Measurements from ENCODE around the gene POLD3. TPM values are rescaled to one million over a fixed set of nuclear protein-coding genes. Genes with fewer than 3 reads are reported as not detected.
A peak's percentile ranks its signal among the peaks of the same experiment; 100 is the strongest.

Gene POLD3
- total RNA-seq, 1 experiment from 2014 or later, result 18.9 TPM

DNA sequence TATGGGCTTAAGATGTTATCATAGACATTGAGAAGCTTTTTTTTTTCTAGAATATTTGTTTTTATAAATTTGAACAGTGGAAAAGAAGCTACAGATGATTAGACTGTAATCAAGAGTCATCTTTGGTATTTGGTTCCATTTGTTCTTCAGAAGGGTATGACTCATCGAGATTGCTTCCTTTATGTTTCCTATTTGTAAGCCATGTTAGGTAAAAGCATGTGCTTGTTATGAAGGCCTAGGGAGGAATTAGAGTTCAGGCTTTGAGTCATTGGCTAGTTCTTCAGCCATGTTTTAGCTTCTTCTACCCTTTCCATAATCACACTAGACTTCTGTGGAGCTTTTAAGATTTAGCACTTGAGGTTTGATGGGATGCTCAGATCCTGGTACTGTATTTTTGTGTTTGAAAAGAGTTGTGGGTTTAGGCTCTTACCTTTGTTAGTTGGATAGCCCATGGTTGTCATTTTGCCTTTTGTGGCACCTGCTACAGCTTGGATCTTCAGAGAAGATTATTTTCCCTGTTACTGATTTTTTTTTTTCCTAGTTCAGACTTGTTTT is 44.3 kb downstream of the POLD3 start:
- Histone ChIP-seq H4K20me1 (ENCODE audit: insufficient read depth) (no peaks in the 10 kb centered on the region), H3K9me2 (ENCODE audit: insufficient read depth) (no peaks in the 10 kb centered on the region), H2AFZ (ENCODE audit: low read depth, low read length, poor library complexity, severe bottlenecking) (no peak overlapping the region), H3K4me2 (ENCODE audit: low read length) (peak overlapping the region; percentile 23), H3K9me3 (ENCODE audit: control insufficient read depth in 1 of 2, insufficient read depth in 1 of 2, low read depth in 1 of 2, low read length in 2 of 2) (no peaks in the 10 kb centered on the region), H3K27ac (ENCODE audit: low read depth, low read length) (no peak overlapping the region), H3K79me2 (ENCODE audit: insufficient read depth, low read length) (no peaks in the 10 kb centered on the region), H3K36me3 (ENCODE audit: control insufficient read depth in 1 of 2, insufficient read depth in 2 of 2, low read length in 2 of 2) (peaks cover 5 to 40% of the 10 kb centered on the region in 2 experiments; a peak in 1 of 4 replicates), H3K27me3 (ENCODE audit: insufficient read depth, low read length) (no peaks in the 10 kb centered on the region), H3K9ac (ENCODE audit: low read length) (no peak overlapping the region), H3K4me1 (ENCODE audit: control insufficient read depth in 1 of 2, insufficient read depth in 2 of 2, low read length in 2 of 2) (peaks cover 34 to 45% of the 10 kb centered on the region in 2 experiments), H3K4me3 (replicated peaks in 1 of 2; ENCODE audit: low read depth in 1 of 2, low read length in 2 of 2) (no peak overlapping the region)
- BruUV-seq (replicated peaks), result no TSS peak
- RAD21 ChIA-PET (ENCODE audit: low non-redundant PET in 1 of 2, low total read pairs in 2 of 2, uncharacterized antibody in 2 of 2, unreplicated experiment in 2 of 2), result no interaction called here
- POLR2A ChIA-PET, result no interaction called here
- no peak for ATAC-seq
- intact Hi-C loops (cut with micrococcal nuclease), result no loop called here
- CTCF ChIA-PET, result no interaction called here
- TF ChIP-seq JUND (IDR thresholded peaks at IDR 0.05) (peak; percentile 24; the same call in 1 of the 2 replicates), YY1 (IDR thresholded peaks at IDR 0.05; ENCODE audit: extremely low read depth, insufficient replicate concordance, low read depth, low read length) (no peak), SRF (IDR thresholded peaks at IDR 0.05; ENCODE audit: low read depth) (peak; percentile 63; the same call in 1 of the 2 replicates), FOSL1 (IDR thresholded peaks at IDR 0.05; ENCODE audit: low read depth) (0 out of 2 replicates have a peak, but pooled peaks have one; percentile 28)
- TF ChIP-seq, protein P1, sequence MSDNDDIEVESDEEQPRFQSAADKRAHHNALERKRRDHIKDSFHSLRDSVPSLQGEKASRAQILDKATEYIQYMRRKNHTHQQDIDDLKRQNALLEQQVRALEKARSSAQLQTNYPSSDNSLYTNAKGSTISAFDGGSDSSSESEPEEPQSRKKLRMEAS (IDR thresholded peaks at IDR 0.05), result peak; percentile 61
- peak; percentile 22 for DNase-seq (ENCODE audit: low read depth, low spot score)

DNA sequence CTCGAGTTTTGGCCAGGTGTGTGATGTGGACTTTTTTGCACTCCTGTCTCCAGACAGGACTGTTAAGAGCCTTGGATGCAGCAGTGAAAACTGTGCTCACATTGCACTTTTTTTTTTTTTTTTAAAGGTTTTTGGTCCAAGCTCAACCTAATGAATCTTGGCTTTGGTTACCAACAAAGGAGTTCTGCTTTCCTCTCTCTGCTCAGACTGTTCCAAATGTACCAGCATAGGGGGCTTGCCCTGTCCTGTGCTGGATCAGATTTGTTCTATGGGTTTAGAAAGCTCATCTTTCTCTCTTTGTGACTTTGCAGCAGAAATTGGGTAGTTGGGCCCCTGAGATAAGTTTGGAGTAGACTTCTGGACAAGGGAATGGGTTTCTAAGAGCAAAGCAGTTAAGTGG is 45.3 kb downstream of the POLD3 start:
- ChIA-PET CTCF (interaction anchor here (1.3 kb wide), 1 partner anchor 102 kb away, joined by 3 read pairs; no protein-coding TSS in a partner anchor), RAD21 (ENCODE audit: low non-redundant PET in 1 of 2, low total read pairs in 2 of 2, uncharacterized antibody in 2 of 2, unreplicated experiment in 2 of 2) (no interaction called here), POLR2A (no interaction called here)
- ATAC-seq (no peak), DNase-seq (ENCODE audit: low read depth, low spot score) (no peak)
- intact Hi-C loops (cut with micrococcal nuclease), result no loop called here
- Histone ChIP-seq H3K9me2 (ENCODE audit: insufficient read depth) (no peaks in the 10 kb centered on the region), H3K4me1 (ENCODE audit: control insufficient read depth in 1 of 2, insufficient read depth in 2 of 2, low read length in 2 of 2) (peaks cover 26 to 35% of the 10 kb centered on the region in 2 experiments), H3K27ac (ENCODE audit: low read depth, low read length) (no peak overlapping the region), H3K27me3 (ENCODE audit: insufficient read depth, low read length) (no peaks in the 10 kb centered on the region), H4K20me1 (ENCODE audit: insufficient read depth) (no peaks in the 10 kb centered on the region), H3K36me3 (ENCODE audit: control insufficient read depth in 1 of 2, insufficient read depth in 2 of 2, low read length in 2 of 2) (peaks cover 5 to 41% of the 10 kb centered on the region in 2 experiments; a peak in 1 of 4 replicates), H3K79me2 (ENCODE audit: insufficient read depth, low read length) (no peaks in the 10 kb centered on the region), H3K4me2 (ENCODE audit: low read length) (no peak overlapping the region), H3K9ac (ENCODE audit: low read length) (no peak overlapping the region), H3K4me3 (replicated peaks in 1 of 2; ENCODE audit: low read depth in 1 of 2, low read length in 2 of 2) (no peak overlapping the region), H3K9me3 (ENCODE audit: control insufficient read depth in 1 of 2, insufficient read depth in 1 of 2, low read depth in 1 of 2, low read length in 2 of 2) (no peaks in the 10 kb centered on the region), H2AFZ (ENCODE audit: low read depth, low read length, poor library complexity, severe bottlenecking) (no peak overlapping the region)
- BruUV-seq (replicated peaks), result no TSS peak
- TF ChIP-seq ZFX (IDR thresholded peaks at IDR 0.05), result no peak
- TF ChIP-seq JUND (IDR thresholded peaks at IDR 0.05), result no peak
- no peak for TF ChIP-seq RAD21 (IDR thresholded peaks at IDR 0.05; ENCODE audit: low read depth)
- no peak for TF ChIP-seq CBX3 (IDR thresholded peaks at IDR 0.05; ENCODE audit: low read depth)
- no peak for TF ChIP-seq ELF1 (IDR thresholded peaks at IDR 0.05; ENCODE audit: borderline replicate concordance, low read depth)
- TF ChIP-seq EGR1 (IDR thresholded peaks at IDR 0.05; ENCODE audit: low read depth), result no peak
- no peak for TF ChIP-seq SIN3A (IDR thresholded peaks at IDR 0.05; ENCODE audit: low read depth)
- TF ChIP-seq SRF (IDR thresholded peaks at IDR 0.05; ENCODE audit: low read depth), result no peak
- TF ChIP-seq POLR2AphosphoS5 (IDR thresholded peaks at IDR 0.05; ENCODE audit: low read depth, low read length), result no peak
- no peak for TF ChIP-seq FOSL1 (IDR thresholded peaks at IDR 0.05; ENCODE audit: low read depth)
- TF ChIP-seq, protein P2, sequence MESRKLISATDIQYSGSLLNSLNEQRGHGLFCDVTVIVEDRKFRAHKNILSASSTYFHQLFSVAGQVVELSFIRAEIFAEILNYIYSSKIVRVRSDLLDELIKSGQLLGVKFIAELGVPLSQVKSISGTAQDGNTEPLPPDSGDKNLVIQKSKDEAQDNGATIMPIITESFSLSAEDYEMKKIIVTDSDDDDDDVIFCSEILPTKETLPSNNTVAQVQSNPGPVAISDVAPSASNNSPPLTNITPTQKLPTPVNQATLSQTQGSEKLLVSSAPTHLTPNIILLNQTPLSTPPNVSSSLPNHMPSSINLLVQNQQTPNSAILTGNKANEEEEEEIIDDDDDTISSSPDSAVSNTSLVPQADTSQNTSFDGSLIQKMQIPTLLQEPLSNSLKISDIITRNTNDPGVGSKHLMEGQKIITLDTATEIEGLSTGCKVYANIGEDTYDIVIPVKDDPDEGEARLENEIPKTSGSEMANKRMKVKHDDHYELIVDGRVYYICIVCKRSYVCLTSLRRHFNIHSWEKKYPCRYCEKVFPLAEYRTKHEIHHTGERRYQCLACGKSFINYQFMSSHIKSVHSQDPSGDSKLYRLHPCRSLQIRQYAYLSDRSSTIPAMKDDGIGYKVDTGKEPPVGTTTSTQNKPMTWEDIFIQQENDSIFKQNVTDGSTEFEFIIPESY (IDR thresholded peaks at IDR 0.05; ENCODE audit: extremely low read depth, insufficient replicate concordance, low read length), result no peak
- no peak for TF ChIP-seq POLR2A (IDR thresholded peaks at IDR 0.05; ENCODE audit: borderline replicate concordance, extremely low read depth, insufficient read depth, insufficient read length)
- TF ChIP-seq YY1 (IDR thresholded peaks at IDR 0.05; ENCODE audit: extremely low read depth, insufficient replicate concordance, low read depth, low read length), result no peak
- TF ChIP-seq TCF7L2 (IDR thresholded peaks at IDR 0.05; ENCODE audit: borderline replicate concordance, extremely low read depth, insufficient read depth, insufficient read length), result no peak
- no peak for TF ChIP-seq EZH2phosphoT487 (IDR thresholded peaks at IDR 0.05; ENCODE audit: borderline replicate concordance)
- TF ChIP-seq, protein P1 (IDR thresholded peaks at IDR 0.05), result no peak
- TF ChIP-seq EZH2 (IDR thresholded peaks at IDR 0.05), result no peak
